Left kidney (tissue), 2 donors: ENCODE measurements around the gene TOP2B. TPM values are rescaled to one million over a fixed set of nuclear protein-coding genes. Genes with fewer than 3 reads are reported as not detected.

Source experiments
- DNase-seq: peaks from one replicate; pipeline ENCODE4 v3.0.0-alpha.2; 2013
- polyA plus RNA-seq: library from polyadenylated mRNA; unstranded; fragments of 120-200 nt; gene quantifications from one replicate; pipeline ENCODE4 v1.2.1, GENCODE V29; 2013; ENCODE audit not compliant: insufficient read length

TOP2B gene
- polyA plus RNA-seq, 1 donor: 353 TPM

DNA sequence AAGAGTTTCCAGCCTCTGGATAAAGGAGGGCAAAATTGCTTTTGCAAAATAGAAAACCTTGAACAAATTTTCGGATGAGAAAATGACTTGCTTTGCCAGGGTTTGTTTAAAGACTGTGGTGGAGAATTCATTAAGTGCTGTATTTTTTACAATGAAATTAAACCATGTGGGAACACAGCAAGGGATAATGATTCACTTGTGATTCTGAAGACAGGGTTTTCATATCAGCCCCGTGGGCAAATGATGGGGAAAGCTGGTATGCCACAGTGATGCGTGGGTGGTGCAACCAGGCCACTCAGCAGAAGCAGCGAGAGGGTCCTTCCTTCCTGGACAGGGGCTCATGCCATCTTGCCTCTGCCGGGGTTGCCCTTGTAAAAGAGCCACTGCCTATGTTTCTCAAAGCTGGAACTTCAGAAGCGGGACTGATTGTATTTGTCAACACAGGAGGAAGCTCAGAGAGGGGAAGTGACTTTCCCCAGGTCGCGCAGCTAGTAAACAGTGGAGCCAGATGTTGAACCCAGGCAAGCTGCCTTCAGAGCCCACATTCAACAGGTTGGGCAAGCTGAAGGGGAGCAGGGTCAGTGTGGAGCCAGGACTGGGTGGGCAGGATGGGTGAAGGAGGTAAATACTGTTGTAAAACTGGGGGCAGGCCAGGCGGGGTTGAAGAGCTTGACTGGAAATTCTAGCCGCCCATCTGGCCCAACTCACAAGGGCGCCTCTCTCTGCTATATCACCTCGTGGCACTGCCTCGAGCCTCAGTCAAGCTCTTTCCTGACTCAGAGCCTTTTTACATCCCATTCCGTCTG is 79.1 kb downstream of the TOP2B start:
- DNase-seq: no peak

DNA sequence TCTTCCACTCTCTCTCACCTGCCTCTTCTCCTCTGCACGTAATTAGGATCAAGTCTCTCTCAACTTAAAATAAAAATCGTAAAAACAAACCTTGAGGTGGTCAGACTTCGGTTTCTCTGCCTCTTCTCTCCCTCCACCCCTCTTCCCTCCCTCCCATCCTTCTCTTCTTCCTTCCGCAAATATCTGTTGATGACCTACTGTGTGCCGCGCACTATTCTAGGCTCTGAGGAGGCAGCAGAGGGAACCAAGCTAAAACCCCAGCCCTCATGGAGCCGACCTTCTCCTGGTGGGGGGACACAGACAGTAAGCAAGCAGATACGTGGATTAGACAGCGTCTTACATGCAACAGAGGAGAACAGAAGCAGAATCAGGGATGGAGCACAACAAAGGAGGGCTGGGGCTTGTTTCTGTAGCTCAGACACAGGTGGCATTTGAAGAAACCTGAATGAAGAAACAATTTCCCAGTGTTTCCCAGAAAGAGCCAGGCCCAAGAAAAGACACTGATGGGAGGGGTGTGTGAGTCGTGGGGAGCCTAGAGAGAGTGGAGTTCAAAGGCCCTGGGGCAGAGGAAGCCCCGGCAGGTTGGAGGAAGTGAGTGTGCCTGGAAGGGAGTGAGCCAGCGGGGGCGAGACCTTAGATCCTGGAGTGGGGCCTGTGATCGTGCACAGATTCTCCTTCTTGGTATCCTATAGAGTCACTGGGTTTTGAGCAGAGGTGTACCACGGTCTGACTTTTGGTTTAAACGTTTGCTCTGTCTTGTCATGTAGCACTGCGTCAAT is 80.5 kb downstream of the TOP2B start:
- DNase-seq: no peak

DNA sequence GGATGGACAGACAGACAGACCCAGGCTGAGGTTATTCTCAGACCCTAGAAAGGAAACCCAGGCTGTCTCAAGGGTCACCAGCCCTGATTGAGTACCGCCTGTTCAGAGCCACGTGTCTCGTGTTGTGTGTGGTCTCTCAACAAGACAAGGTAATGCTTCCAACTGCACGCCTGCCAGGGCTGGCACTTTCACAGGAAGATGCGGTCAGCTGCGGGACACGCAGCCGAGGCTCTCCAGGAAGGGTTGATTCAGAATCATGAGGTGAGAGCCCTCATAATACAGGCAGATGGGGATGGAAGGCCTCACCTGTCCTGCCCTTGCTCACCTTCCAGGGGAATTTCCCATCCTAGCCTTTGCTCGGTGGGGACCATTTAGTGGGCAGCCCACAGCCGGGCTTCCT is 81.4 kb downstream of the TOP2B start:
- no peak for DNase-seq

DNA sequence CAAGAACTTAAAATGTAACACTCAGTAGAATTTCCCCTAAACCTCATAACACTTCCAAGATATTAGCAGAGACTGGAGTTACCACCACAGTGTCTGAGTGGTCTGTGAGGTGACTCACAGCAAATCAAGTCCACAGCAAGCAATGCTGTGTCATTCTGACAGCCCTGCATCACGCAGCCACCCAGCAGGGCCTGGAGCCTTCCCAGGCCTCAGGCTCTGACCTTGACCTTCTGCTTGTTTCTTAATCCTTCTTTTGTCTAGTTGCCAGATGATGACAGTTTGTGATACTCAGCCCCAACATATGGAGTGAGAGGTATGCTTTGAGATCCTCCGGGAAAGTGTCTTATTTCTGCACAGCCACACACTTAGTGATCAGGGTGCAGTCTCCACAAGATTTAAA is 82.5 kb downstream of the TOP2B start:
- no peak for DNase-seq

DNA sequence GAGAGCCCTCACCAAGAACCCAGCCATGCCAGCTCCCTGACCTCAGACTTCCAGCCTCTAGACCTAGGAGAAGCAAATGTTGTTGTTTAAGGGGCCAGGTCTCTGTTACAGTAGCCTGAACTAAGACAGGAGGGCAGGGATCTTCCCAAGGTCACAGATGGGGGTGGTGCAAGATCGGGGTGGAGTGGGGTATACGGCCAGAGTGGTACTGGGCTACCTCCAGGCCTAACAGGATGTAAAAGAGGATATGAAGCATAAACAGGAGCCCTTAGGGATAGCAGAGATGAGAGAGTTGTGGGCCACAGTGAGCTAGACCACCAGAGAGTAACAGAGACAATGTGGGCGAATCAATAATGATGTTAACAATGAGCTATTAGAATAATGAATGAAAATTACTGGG is 82.9 kb downstream of the TOP2B start:
- DNase-seq: no peak

DNA sequence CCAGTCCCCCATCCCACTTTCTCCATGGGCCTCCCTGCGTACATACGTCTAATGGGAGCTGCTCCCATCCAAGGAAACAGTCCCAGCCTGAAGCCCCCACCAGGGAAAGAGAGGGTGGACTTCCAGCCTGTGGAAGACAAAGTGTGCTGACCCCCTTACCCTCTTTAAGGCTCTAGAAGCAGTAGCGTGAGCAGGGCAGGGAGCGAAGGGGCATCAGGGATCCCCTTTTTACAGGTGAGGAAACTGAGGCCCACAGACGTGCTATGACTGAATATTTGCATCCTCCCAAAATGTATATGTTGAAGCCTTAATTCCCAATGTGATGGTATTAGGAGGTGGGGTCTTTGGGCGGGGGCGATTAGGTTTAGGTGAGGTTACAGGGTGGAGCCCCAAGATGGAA is 83.4 kb downstream of the TOP2B start:
- DNase-seq: no peak

DNA sequence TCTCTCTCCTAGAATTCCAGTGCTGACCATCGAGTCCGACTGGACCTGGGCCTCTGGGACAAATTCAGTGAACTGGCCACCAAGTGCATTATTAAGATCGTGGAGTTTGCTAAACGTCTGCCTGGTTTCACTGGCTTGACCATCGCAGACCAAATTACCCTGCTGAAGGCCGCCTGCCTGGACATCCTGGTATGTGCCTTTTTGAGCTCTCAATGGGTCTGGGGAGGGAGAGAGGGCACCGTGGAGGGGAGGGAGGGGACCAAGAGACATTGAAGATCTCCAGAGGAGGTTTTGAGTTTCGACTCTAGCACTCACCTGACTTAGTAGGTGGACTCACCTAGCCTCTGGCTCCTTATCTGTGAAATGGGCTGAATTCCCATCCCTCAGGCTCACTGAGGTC is 84.2 kb downstream of the TOP2B start:
- DNase-seq: no peak

DNA sequence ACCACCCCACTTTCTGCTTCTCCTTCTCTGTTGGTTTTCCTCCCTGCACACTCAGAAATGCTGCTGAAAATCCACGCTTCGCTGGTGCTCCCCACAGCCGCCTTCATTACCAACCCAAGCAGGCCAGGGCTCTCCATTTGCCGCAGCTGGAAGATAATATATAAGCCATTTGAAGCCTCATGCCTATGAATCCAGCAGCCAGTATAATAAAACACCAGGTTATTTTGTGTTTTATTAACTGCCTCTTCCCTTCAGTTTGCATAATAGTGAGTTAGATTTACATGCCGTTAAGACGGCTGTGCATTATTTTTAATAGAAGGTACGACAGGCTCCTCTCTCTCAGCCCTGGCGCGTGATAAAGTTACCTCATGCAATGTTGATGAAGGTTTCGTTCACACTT is 86.6 kb downstream of the TOP2B start:
- DNase-seq: no peak

DNA sequence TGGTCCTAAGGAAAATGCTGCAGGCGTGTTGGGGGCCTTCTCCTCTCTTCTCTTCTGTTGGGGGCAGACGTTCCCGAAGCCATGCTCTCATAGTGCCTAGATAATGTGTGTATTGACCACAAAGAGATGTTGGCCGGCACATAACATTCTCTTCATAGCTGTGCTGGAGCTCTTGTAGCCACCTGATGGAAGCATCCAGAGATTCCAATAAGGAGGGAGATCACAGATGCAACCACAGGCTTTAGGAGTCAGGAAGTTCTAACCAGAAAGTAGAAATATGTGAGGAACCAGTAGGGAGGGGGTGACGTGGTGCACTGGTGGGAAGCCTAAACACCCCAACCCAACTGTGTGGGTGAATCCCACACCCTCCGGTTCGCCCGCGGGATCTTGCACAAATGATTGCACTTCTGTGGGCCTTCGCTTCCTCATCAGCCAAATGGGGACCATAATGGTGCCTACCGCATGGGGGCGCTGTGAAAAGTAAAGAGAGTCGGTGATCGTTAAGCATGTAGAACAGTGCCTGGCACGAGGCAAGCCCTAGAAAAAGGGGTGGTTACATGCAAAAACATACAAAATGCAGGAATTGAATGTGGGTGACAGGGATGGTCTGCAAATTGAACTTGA is 87.8 kb downstream of the TOP2B start:
- DNase-seq: no peak

DNA sequence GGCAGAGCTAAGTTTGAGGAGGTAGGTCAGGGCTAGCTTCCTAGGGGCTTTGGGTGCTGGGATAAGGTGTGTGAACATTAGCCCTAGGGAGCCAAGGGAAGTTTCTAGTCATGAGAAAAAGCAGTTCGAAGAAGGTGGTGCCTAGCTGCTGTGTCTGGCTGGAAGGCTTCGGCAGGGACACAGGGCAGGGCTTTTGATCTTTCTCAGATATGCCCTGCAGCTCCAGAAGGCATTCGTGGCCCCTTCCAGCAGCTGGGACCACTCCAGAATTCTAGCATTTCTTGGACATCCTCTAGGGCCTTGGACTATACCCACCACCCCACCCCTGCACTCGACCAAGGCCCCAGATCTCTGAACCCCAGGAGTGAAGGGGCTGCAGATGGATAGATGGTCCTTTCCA is 88.6 kb downstream of the TOP2B start:
- no peak for DNase-seq

DNA sequence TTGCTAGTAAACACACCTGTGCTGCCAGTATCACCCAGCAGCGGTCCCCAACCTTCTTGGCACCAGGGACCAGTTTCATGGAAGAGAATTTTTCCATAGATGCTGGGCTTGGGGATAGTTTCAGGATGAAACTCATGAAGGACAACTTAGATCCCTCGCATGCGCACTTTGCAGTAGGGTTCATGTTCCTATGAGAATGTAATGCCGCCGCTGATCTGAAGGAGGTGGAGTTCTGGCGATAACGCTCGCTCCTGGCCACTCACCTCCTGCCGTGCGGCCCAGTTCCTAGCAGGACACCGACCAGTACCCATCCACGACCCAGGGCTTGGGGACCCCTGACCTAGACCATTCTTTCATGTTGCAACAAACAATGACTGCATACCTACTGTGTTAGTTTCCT is 89.7 kb downstream of the TOP2B start:
- DNase-seq: no peak

DNA sequence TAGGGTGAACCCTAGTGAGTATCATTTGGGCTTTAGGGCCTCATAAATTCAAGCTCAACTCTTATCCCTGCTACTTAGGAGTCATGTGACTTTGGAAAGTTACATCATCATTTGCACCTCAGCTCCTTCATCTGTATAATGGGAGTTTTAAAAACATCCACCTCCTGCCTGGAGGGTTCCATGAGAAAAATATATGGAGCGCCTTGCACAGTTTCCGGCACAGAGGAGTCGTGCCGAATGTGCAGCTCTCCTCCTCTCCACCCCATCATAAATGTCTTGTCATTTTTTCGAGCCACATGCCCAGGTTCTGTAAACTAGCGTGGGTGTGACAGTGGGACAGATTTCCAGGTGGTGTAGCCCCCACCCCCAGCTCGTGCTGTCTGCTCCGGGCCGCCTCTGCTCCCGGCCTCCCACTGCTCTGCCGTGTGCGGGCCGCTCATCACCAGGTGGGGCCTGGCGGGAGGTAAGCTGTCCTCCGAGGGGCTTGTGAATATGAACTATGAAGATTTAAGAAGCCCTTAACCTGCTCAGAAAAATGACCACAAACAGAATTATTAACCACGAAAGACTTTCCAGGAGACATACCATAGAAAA is 90.4 kb downstream of the TOP2B start:
- no peak for DNase-seq

DNA sequence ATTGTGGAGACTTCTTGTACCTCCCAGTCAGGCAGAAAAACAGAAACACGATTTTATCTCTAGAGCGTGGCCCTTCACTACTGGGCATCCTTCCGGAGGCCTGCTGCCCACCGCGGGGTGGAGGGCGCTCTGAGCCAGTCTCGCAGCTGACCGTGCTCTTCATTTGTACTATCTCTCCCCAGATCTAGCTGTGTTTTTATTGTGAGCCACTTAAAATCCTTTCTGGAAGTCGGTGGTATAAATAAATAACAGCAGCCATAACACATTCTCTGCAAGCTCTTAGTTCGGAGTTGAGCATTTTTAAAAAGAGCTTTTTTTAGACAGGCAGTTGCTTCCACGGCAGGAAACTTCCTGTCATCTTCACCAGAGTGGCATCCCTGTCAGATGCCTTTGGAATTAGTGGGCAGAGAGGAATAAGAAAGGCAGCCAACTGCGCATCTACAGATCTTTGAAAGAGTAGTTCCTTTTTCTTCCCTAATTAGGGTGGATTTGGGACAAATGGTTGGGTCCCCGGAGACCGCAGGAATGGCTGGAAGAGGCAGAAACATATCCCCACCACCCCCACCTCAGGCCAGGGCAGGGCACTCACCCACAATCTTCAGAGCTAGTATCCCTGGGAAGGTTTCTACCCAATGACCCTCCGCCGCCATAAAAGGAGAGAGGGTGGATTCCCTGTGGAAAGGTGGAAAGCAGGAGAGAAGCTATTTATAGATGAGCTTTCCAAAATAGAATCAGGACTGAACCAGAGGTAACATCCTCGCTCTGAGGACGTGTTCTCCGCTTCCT is 91.1 kb downstream of the TOP2B start:
- no peak for DNase-seq

DNA sequence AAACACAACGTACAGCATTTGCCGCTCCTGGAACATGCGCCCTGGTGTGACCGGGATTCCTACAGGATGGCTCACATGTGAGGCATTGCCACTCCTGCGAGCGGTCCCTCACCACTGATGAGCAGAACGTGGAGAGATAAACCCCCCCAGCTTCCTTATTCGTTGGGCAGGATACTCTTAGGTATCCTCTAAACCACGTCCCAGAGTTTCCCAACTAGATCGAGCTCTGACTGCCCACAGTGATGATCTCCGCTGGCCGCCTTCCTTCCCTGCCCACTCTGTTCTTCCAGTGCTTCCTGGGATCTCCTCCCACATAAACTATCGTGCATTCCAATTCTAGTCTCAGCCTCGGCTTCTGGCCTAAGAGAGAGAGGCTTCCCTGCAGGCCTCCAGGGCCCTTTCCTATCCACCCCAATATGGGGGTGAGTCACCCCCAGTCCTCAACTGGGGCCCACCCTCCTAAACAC is 91.8 kb downstream of the TOP2B start:
- no peak for DNase-seq

DNA sequence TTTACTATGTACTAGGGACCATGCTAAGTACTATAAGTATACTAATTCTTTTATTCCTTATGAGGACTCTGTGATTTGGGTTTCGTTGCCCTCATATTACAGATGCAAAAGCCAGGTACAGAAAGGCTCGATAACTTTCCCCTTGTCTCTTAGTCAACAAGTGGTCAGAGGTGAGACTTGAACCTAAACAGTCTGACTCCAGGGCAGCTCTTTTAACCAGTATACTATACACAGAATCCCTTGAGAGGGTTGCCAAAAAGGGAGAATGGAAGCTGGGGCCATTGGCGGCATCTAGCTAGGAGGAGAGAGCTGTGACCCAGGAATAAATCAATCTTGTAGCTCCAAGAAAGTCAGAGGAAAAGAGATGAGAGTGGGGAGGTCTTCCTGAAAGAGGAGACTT is 92.4 kb downstream of the TOP2B start:
- no peak for DNase-seq

DNA sequence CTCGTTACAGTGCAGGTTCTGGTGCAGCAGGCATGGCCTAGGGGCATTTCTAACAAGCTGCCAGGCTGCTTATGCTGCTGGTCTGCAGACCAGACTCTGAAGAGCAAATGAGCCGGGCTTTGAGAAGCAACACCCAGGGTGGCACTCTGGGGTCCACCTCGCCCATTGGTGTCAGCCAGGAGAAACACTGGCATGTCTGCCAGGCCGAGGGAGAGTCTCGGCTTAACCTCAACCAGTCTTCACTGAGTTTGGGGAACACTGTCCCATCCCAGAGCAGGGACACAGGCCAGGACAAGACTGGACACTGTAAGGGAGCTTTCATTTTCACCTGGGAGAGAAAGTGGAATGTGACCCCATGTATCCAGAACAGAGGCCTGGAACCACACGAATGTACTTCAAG is 93.4 kb downstream of the TOP2B start:
- no peak for DNase-seq

DNA sequence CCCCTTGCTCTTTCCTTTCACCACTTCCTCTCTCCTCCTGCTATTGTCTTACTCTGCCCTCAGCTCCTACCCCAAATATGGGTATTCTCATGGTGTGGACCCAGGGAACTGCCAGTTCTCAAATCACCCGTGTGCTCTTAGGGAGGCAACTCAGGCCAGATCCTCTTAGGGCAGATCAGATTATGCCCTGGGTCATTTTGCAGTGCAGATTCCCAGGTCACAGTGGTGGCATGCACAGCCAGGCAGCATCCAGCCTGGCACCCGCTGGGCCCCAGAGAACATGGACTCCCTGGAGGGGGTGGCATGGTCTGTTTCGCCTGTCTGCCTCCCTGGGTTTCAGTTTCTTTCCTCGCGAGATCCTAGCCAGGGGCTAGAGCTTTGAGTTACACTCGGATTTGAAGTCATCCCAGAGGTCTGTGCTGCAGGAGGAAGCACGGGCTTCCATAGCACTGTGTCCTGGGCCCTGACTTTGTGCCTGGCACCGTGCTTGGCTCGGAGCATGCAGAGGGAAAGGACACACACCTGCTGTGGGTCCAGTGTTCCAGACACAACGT is 96.1 kb downstream of the TOP2B start:
- no peak for DNase-seq

DNA sequence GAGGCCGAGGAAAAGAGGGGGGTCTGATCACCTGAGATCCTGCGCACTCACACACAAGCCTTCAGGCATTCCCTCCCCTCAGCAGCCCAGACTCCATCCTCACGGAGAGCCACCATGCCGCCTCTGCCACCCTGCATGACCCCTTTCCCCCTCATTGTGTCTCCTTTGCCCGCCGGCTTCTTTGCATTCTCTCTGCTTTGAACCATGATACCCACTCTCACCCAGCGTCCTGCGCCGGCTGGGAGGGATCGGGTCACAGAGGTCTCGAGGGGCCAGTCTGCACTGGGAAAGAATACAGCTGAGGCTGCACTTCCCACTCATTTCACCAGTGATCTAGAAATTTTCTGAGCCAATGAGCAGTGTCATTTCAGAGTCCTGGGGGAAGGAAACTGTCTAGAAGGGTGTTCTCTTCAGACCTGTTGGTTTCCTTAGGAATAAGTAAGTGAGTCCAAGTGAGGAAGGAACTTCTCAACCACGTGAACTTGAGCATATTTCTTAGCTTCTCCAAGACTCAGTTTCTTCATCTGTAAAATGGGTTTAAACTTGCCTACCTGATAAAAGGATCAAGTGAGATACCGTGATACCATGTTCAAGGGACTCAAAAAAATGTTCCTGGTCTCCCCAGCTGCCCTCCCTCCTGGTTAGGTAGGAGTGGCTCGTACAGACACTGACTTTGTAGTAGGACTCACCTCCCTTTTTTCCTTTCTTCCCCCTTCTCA is 96.7 kb downstream of the TOP2B start:
- no peak for DNase-seq

DNA sequence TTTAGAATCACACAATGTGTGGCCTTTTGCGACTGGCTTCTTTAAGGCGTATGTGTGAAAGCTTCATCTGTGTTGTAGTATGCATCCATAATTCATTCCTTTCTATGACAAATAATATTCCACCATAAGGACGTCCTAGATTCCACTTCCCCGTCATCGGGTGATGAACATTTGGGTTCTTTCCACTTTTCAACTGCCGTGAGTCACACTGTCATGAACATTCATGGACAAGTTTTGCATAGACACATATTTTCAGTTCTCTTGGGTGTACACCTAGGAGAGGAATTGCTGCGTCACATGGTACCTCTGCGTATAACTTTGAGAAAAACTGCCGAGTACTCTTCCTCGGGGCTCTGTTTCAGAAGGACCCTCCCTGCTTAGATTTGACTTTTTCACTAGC is 97.3 kb downstream of the TOP2B start:
- DNase-seq: no peak

DNA sequence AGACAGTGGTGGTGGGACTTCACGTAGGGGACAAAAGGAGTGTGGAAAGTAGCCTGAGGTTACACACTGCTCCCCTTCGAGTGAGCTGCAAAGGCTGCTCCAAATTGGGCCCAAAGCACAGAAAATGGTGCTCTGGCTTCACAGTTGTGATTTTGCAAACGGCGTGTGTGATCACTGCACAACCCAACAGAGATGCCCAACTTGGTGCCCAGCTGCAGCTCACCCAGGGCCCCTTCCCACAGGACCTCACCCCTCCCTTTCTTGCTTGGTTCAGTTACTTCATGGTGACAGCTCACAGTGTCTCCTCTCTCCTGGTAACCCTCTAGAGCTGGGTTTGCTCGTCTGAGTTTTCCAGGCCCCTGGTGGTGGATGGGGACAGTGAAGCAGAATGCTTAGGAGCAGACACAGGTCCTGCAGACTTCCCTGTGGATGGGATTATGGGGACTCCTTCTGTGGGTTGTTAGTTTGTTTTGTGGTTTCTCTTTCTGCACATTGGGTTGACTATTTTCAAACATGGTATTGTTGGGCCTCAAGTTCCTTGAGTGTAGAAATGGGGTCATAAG is 98.3 kb downstream of the TOP2B start:
- DNase-seq: no peak

DNA sequence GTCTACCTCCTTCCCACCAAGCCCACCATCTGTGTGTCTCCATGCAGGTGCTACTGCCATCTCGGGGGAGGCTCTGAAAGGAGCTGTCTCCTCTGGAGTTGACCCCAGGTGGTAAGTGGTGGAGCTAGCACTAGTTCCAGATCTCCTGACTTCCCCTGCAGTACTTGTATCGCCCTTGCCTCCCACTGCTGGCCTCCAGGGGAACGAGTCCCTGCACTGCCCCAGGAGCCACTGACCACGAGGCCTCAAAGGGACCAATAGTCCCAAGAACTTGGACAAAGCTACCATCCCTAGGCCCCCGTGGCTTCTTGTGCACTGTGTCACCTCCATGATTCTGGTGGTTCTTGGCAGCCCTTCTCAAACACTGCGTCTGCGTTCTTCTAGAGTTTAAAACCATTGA is 98.9 kb downstream of the TOP2B start:
- DNase-seq: no peak
